ENCODE measurements around the gene MOV10. TPM values are rescaled to one million over a fixed set of nuclear protein-coding genes. Genes with fewer than 3 reads are reported as not detected.

Gene MOV10
- total and polyA plus RNA-seq, 2 of the 13 experiments (the other 11 are each of a cell fraction or from before 2014, with no cell fraction given) = 56.4 to 58.2 TPM

GRCh38 chr1:112707221-112708001 is 33.0 kb downstream of the MOV10 start (continued):
- TF ChIP-seq ARID5B (CRISPR knock-in tag; IDR thresholded peaks at IDR 0.05) (no peak), CSRNP2 (CRISPR knock-in tag; conservative IDR thresholded peaks at IDR 0.05; ENCODE audit: low read depth) (no peak), ZNF567 (CRISPR knock-in tag; IDR thresholded peaks at IDR 0.05; ENCODE audit: borderline replicate concordance) (no peak), UBTF (CRISPR knock-in tag; IDR thresholded peaks at IDR 0.05) (peak; percentile 79), EZH2 (conservative IDR thresholded peaks at IDR 0.05; ENCODE audit: low read depth, low read length) (no peak), ZNF549 (CRISPR knock-in tag; IDR thresholded peaks at IDR 0.05) (no peak), AKAP8 (CRISPR knock-in tag; IDR thresholded peaks at IDR 0.05) (no peak), DBP (CRISPR knock-in tag; IDR thresholded peaks at IDR 0.05; ENCODE audit: not compliant biosample characterization) (peak; percentile 18), MEIS2 (CRISPR knock-in tag; IDR thresholded peaks at IDR 0.05) (no peak), THRA (CRISPR knock-in tag; IDR thresholded peaks at IDR 0.05; ENCODE audit: borderline replicate concordance) (no peak), ZSCAN12 (CRISPR knock-in tag; IDR thresholded peaks at IDR 0.05) (no peak), ISL2 (CRISPR knock-in tag; IDR thresholded peaks at IDR 0.05) (peak; percentile 49), TRIM24 (CRISPR knock-in tag; IDR thresholded peaks at IDR 0.05) (no peak), KLF11 (CRISPR knock-in tag; IDR thresholded peaks at IDR 0.05) (peak; percentile 41; the same call in 1 of the 2 replicates), THAP9 (CRISPR knock-in tag; IDR thresholded peaks at IDR 0.05; ENCODE audit: borderline replicate concordance) (peak; percentile 27; the same call in 1 of the 2 replicates)
